Measurements from ENCODE around the gene ARHGEF40.

The ARHGEF40 gene

GRCh38 chr14:21029917-21030316 lies 40.2 kb upstream of the ARHGEF40 start, which contains the start of gene TPPP2:
TPPP2 (plus strand) TSS chr14:21030217; CDS start chr14:21030582, 365 bp downstream.
- H3K4me3 ChIP-seq (ENCODE audit: low read length in 2 of 2) = no peak within 1 kb of the TSS
- H3K27ac ChIP-seq (ENCODE audit: low read length) = no peak within 1 kb of the TSS
- H3K9me3 ChIP-seq (ENCODE audit: control insufficient read depth in 2 of 2, low read length in 2 of 2) = no peaks in the 10 kb centered on the region
- H3K9ac ChIP-seq (ENCODE audit: low read length in 2 of 2) = no peak within 1 kb of the TSS
- no peaks in the 10 kb centered on the region for H3K36me3 ChIP-seq (ENCODE audit: control insufficient read depth in 2 of 2, insufficient read depth in 2 of 2, low read length in 2 of 2)
- H3K4me1 ChIP-seq (ENCODE audit: control insufficient read depth, insufficient read depth, low read length) = peaks cover 12% of the 10 kb centered on the region
- H3K27me3 ChIP-seq (ENCODE audit: control insufficient read depth in 1 of 2, insufficient read depth in 2 of 2, low read length in 2 of 2) = no peaks in the 10 kb centered on the region

- Histone ChIP-seq H3K9ac (ENCODE audit: low read length in 2 of 2) (no peak overlapping the region), H3K9me3 (ENCODE audit: control insufficient read depth in 2 of 2, low read length in 2 of 2) (no peaks in the 10 kb centered on the region), H3K27ac (ENCODE audit: low read length) (no peak overlapping the region), H3K27me3 (ENCODE audit: control insufficient read depth in 1 of 2, insufficient read depth in 2 of 2, low read length in 2 of 2) (no peaks in the 10 kb centered on the region), H3K4me1 (ENCODE audit: control insufficient read depth, insufficient read depth, low read length) (peaks cover 12% of the 10 kb centered on the region), H3K4me3 (ENCODE audit: low read length in 2 of 2) (no peak overlapping the region), H3K36me3 (ENCODE audit: control insufficient read depth in 2 of 2, insufficient read depth in 2 of 2, low read length in 2 of 2) (no peaks in the 10 kb centered on the region)
Measured at GRCh38 chr14:21030531-21030930, 39.6 kb upstream of the ARHGEF40 start.

GRCh38 chr14:21032326-21033132 lies 37.6 kb upstream of the ARHGEF40 start:
- Histone ChIP-seq H3K4me3 (ENCODE audit: low read length in 2 of 2) (no peak overlapping the region), H3K27me3 (ENCODE audit: control insufficient read depth in 1 of 2, insufficient read depth in 2 of 2, low read length in 2 of 2) (no peaks in the 10 kb centered on the region), H3K9me3 (ENCODE audit: control insufficient read depth in 2 of 2, low read length in 2 of 2) (no peaks in the 10 kb centered on the region), H3K4me1 (ENCODE audit: control insufficient read depth, insufficient read depth, low read length) (peaks cover 6% of the 10 kb centered on the region), H3K27ac (ENCODE audit: low read length) (no peak overlapping the region), H3K9ac (ENCODE audit: low read length in 2 of 2) (no peak overlapping the region), H3K36me3 (ENCODE audit: control insufficient read depth in 2 of 2, insufficient read depth in 2 of 2, low read length in 2 of 2) (no peaks in the 10 kb centered on the region)

- H3K27ac ChIP-seq (ENCODE audit: low read length) = no peak overlapping the region
- H3K9ac ChIP-seq (ENCODE audit: low read length in 2 of 2) = no peak overlapping the region
- no peak overlapping the region for H3K4me3 ChIP-seq (ENCODE audit: low read length in 2 of 2)
- peaks cover 7% of the 10 kb centered on the region for H3K4me1 ChIP-seq (ENCODE audit: control insufficient read depth, insufficient read depth, low read length)
- no peaks in the 10 kb centered on the region for H3K36me3 ChIP-seq (ENCODE audit: control insufficient read depth in 2 of 2, insufficient read depth in 2 of 2, low read length in 2 of 2)
- H3K9me3 ChIP-seq (ENCODE audit: control insufficient read depth in 2 of 2, low read length in 2 of 2) = no peaks in the 10 kb centered on the region
- no peaks in the 10 kb centered on the region for H3K27me3 ChIP-seq (ENCODE audit: control insufficient read depth in 1 of 2, insufficient read depth in 2 of 2, low read length in 2 of 2)
Measured at GRCh38 chr14:21033133-21033698, 36.9 kb upstream of the ARHGEF40 start.

- Histone ChIP-seq H3K27ac (ENCODE audit: low read length) (no peak within 1 kb of the TSS), H3K36me3 (ENCODE audit: control insufficient read depth in 2 of 2, insufficient read depth in 2 of 2, low read length in 2 of 2) (no peaks in the 10 kb centered on the region), H3K27me3 (ENCODE audit: control insufficient read depth in 1 of 2, insufficient read depth in 2 of 2, low read length in 2 of 2) (no peaks in the 10 kb centered on the region), H3K4me1 (ENCODE audit: control insufficient read depth, insufficient read depth, low read length) (peaks cover 22% of the 10 kb centered on the region), H3K4me3 (ENCODE audit: low read length in 2 of 2) (no peak within 1 kb of the TSS), H3K9me3 (ENCODE audit: control insufficient read depth in 2 of 2, low read length in 2 of 2) (no peaks in the 10 kb centered on the region), H3K9ac (ENCODE audit: low read length in 2 of 2) (no peak within 1 kb of the TSS)
Measured at GRCh38 chr14:21034707-21035106, 35.4 kb upstream of the ARHGEF40 start, which contains the start of gene RNASE13. RNASE13 (minus strand) TSS chr14:21034807; CDS start chr14:21034288, 519 bp downstream.

GRCh38 chr14:21036751-21037150 lies 33.4 kb upstream of the ARHGEF40 start:
- Histone ChIP-seq H3K9ac (ENCODE audit: low read length in 2 of 2) (no peak overlapping the region), H3K36me3 (ENCODE audit: control insufficient read depth in 2 of 2, insufficient read depth in 2 of 2, low read length in 2 of 2) (no peaks in the 10 kb centered on the region), H3K9me3 (ENCODE audit: control insufficient read depth in 2 of 2, low read length in 2 of 2) (no peaks in the 10 kb centered on the region), H3K27ac (ENCODE audit: low read length) (no peak overlapping the region), H3K27me3 (ENCODE audit: control insufficient read depth in 1 of 2, insufficient read depth in 2 of 2, low read length in 2 of 2) (no peaks in the 10 kb centered on the region), H3K4me1 (ENCODE audit: control insufficient read depth, insufficient read depth, low read length) (peaks cover 25% of the 10 kb centered on the region), H3K4me3 (ENCODE audit: low read length in 2 of 2) (no peak overlapping the region)

GRCh38 chr14:21037156-21037555 lies 32.9 kb upstream of the ARHGEF40 start:
- H3K27ac ChIP-seq (ENCODE audit: low read length) = no peak overlapping the region
- no peak overlapping the region for H3K9ac ChIP-seq (ENCODE audit: low read length in 2 of 2)
- H3K36me3 ChIP-seq (ENCODE audit: control insufficient read depth in 2 of 2, insufficient read depth in 2 of 2, low read length in 2 of 2) = no peaks in the 10 kb centered on the region
- no peaks in the 10 kb centered on the region for H3K9me3 ChIP-seq (ENCODE audit: control insufficient read depth in 2 of 2, low read length in 2 of 2)
- peaks cover 25% of the 10 kb centered on the region for H3K4me1 ChIP-seq (ENCODE audit: control insufficient read depth, insufficient read depth, low read length)
- no peak overlapping the region for H3K4me3 ChIP-seq (ENCODE audit: low read length in 2 of 2)
- no peaks in the 10 kb centered on the region for H3K27me3 ChIP-seq (ENCODE audit: control insufficient read depth in 1 of 2, insufficient read depth in 2 of 2, low read length in 2 of 2)

- Histone ChIP-seq H3K36me3 (ENCODE audit: control insufficient read depth in 2 of 2, insufficient read depth in 2 of 2, low read length in 2 of 2) (no peaks in the 10 kb centered on the region), H3K27me3 (ENCODE audit: control insufficient read depth in 1 of 2, insufficient read depth in 2 of 2, low read length in 2 of 2) (no peaks in the 10 kb centered on the region), H3K27ac (ENCODE audit: low read length) (peak overlapping the region; percentile 81), H3K9ac (ENCODE audit: low read length in 2 of 2) (peak overlapping the region; percentile 12 to 47), H3K4me1 (ENCODE audit: control insufficient read depth, insufficient read depth, low read length) (peaks cover 20% of the 10 kb centered on the region), H3K4me3 (ENCODE audit: low read length in 2 of 2) (peak overlapping the region; percentile 29 to 57), H3K9me3 (ENCODE audit: control insufficient read depth in 2 of 2, low read length in 2 of 2) (no peaks in the 10 kb centered on the region)
Measured at GRCh38 chr14:21038441-21039422, 31.4 kb upstream of the ARHGEF40 start.

- Histone ChIP-seq H3K27ac (ENCODE audit: low read length) (peak overlapping the region; percentile 81), H3K9me3 (ENCODE audit: control insufficient read depth in 2 of 2, low read length in 2 of 2) (no peaks in the 10 kb centered on the region), H3K9ac (ENCODE audit: low read length in 2 of 2) (peak overlapping the region; percentile 12 to 51), H3K4me3 (ENCODE audit: low read length in 2 of 2) (peak overlapping the region; percentile 29 to 57), H3K36me3 (ENCODE audit: control insufficient read depth in 2 of 2, insufficient read depth in 2 of 2, low read length in 2 of 2) (no peaks in the 10 kb centered on the region), H3K27me3 (ENCODE audit: control insufficient read depth in 1 of 2, insufficient read depth in 2 of 2, low read length in 2 of 2) (peaks cover 0 to 3% of the 10 kb centered on the region in 2 donors), H3K4me1 (ENCODE audit: control insufficient read depth, insufficient read depth, low read length) (peaks cover 20% of the 10 kb centered on the region)
Measured at GRCh38 chr14:21039585-21040369, 30.3 kb upstream of the ARHGEF40 start.

Measured in stomach smooth muscle (tissue), 2 donors.